AG10803 (cell line): Measurements from ENCODE around the gene ANXA5.
A peak's percentile ranks its signal among the peaks of the same experiment; 100 is the strongest.

ENCODE experiments used
- DNase-seq: peaks from one replicate; pipeline ENCODE4 v3.0.0; 2010; ENCODE audit warnings: low read depth
- H3K4me3 ChIP-seq: 2 replicates; pipeline ENCODE4 v1.5.1; 2011; ENCODE audit warnings: mild to moderate bottlenecking, low read length, control low read depth
- CTCF ChIP-seq: conservative IDR thresholded peaks from 2 replicates; pipeline ENCODE4 v1.5.1; 2011; ENCODE audit warnings: mild to moderate bottlenecking, low read length, control low read depth, inconsistent platforms

Gene ANXA5

GRCh38 chr4:121658125-121658524 is 38.7 kb downstream of the ANXA5 start:
- no peak for DNase-seq
- TF ChIP-seq CTCF: no peak
- H3K4me3 ChIP-seq: no peak overlapping the region

- peak; percentile 55 for TF ChIP-seq CTCF
- DNase-seq: peak; percentile 83
- H3K4me3 ChIP-seq: no peak overlapping the region
These were observed 40.5 kb downstream of the ANXA5 start for GRCh38 chr4:121656269-121656641.

DNA sequence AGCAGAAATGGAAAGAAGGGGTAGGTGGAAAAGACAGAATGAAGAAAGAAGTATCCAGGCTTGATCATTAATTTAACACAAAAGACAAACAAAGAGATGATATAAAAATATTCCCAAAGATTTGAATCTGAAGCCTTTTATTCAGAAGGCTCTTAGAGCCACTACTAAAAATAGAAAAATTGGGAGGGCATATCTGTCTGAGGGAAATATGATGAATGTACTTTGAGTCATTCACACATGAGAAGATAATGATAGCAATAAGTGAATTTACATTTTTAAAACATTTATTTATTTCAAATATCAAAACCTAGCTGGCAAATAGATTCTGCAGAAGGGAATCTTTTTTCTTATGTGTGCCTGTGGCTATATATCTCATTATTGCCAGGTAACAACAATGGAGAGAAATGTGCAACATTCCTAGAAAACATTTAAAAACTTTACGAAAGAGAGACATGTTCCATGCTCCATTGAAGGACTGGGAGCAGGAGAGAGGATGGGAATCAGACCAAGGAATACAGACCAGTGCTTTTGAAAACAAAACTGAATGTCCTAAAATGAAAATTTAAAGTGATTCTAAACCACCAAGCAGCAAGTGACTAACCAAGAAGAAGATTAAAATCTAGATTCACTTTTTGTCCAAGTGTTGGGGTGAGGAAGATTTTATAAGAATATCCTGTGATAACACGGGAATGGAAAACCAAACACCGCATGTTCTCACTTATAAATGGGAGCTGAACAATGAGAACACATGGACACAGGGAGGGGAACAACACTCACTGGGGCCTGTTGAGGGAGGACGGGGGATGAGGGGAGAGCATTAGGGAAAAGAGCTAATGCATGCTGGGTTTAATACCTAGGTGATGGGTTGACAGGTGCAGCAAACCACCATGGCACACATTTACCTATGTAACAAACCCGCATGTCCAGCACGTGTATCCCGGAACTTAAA is 41.2 kb downstream of the ANXA5 start:
- DNase-seq: no peak
- no peak overlapping the region for H3K4me3 ChIP-seq
- TF ChIP-seq CTCF: no peak

- no peak overlapping the region for H3K4me3 ChIP-seq
- no peak for TF ChIP-seq CTCF
- DNase-seq: no peak
These were observed 42.0 kb downstream of the ANXA5 start for GRCh38 chr4:121654738-121655137.

- DNase-seq: no peak
- no peak overlapping the region for H3K4me3 ChIP-seq
- TF ChIP-seq CTCF: no peak
These were observed 42.8 kb downstream of the ANXA5 start for GRCh38 chr4:121653986-121654385.

DNA sequence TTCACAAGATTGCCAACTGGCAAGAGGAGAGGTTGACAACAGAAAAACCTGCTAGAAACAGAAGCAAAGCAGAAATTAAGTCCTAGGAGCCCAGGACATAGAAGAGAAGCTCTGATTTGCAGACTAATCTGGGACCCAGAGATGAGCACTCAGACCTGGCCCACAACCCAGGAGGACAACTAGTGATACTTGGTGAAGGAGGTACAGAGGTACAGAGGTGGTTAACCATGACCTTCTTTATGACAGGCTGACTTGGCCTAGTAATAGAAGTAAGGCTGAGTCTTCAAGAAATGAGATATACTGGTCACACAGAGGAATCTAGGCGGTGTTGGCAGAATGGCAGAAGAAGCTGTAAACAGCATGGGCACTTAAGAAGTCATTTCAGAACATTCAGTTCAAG is 43.6 kb downstream of the ANXA5 start:
- H3K4me3 ChIP-seq: no peak overlapping the region
- DNase-seq: no peak
- no peak for TF ChIP-seq CTCF

DNA sequence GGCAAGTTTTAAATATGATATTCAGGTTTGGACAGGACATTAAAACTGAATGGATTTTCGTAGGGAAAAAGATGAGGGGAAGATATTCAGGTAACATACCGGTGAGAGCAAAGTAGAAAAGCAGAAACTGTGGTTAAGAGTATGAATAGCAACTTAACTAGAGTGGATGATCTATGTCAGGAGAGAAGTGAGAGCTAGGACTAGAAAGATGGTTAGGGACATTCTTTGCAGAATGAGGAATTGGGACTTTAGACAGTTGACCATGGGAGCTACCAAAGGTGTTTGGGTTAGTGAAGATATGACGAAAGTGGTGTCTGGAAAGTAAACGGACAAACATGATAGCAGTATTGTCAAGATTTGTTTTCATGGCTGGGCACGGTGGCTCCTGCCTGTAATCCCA is 45.2 kb downstream of the ANXA5 start:
- DNase-seq: no peak
- no peak overlapping the region for H3K4me3 ChIP-seq
- no peak for TF ChIP-seq CTCF
